AG04450 (cell line): ENCODE data around the gene SCG3. TPM values are rescaled to one million over a fixed set of nuclear protein-coding genes. Genes with fewer than 3 reads are reported as not detected.

ENCODE experiments used
- CTCF ChIA-PET: fragments of 300-600, 350-600 bp; formaldehyde crosslinking; extraction: SDS; loops from one replicate; lab custom pipeline; 2022; ENCODE audit warnings: antibody characterized with exemption, inconsistent platforms; lab: Charles Lee
- POLR2A ChIA-PET: fragments of 350-600 bp; formaldehyde crosslinking; extraction: SDS; loops from one replicate; lab custom pipeline; 2021; ENCODE audit warnings: antibody characterized with exemption, inconsistent platforms; lab: Yijun Ruan, JAX
- DNase-seq: peaks from one replicate; pipeline ENCODE4 v3.0.0-alpha.2; 2011; ENCODE audit warnings: low read depth, low spot score
- H3K27ac ChIP-seq: one replicate; pipeline ENCODE4 v1.5.1; 2012; ENCODE audit warnings: low read depth, low read length, control low read depth
- H3K27me3 ChIP-seq: one replicate; pipeline ENCODE4 v1.6.0; 2012; ENCODE audit warnings: low read length; ENCODE audit not compliant: control insufficient read depth, insufficient read depth
- H3K4me3 ChIP-seq: 2 replicates; pipeline ENCODE4 v1.5.1; 2011; ENCODE audit warnings: mild to moderate bottlenecking, low read depth, low read length, control low read depth
- H3K9me3 ChIP-seq: 2 replicates; pipeline ENCODE4 v1.5.1; 2012; ENCODE audit warnings: low read length; ENCODE audit not compliant: control insufficient read depth, insufficient read depth
- CTCF ChIP-seq: IDR thresholded peaks from 2 replicates; pipeline ENCODE4 v1.5.1; 2011; ENCODE audit warnings: low read depth, low read length, control low read depth, inconsistent platforms
- polyA plus RNA-seq: library from polyadenylated mRNA; depleted of rRNA; stranded (reverse); fragments of >200 nt; gene quantifications from 2 replicates; pipeline ENCODE4 v1.2.3, GENCODE V29; 2011; rRNA removed

Gene SCG3
- polyA plus RNA-seq, 1 experiment, result not detected

- no peak for DNase-seq
- POLR2A ChIA-PET, result no interaction called here
- Histone ChIP-seq H3K4me3 (no peak overlapping the region), H3K27ac (no peak overlapping the region), H3K9me3 (no peaks in the 10 kb centered on the region), H3K27me3 (peaks cover 5% of the 10 kb centered on the region)
- no peak for TF ChIP-seq CTCF
- CTCF ChIA-PET, result interaction anchor here (1.2 to 2.2 kb wide), 2 partner anchors 9 to 118 kb away, joined by 7 to 16 read pairs; no protein-coding TSS in a partner anchor
Measured at GRCh38 chr15:51768018-51768417, 86.7 kb downstream of the SCG3 start.

Other genes starting within 250 kb of the SCG3 start
- 18.2 and 18.6 TPM in 2 replicates for gene DMXL2, start 58.7 kb upstream of the SCG3 start, polyA plus RNA-seq
- 6.5 and 10.2 TPM in 2 replicates for gene LYSMD2, start 56.2 kb downstream of the SCG3 start, polyA plus RNA-seq
- 3.1 and 3.2 TPM in 2 replicates for gene TMOD2, start 70.1 kb downstream of the SCG3 start, polyA plus RNA-seq
- 22.7 and 29.8 TPM in 2 replicates for gene TMOD3, start 148.2 kb downstream of the SCG3 start, polyA plus RNA-seq